Stromal cell of bone marrow (primary cell): ENCODE data around the gene MMP26.
A peak's percentile ranks its signal among the peaks of the same experiment; 100 is the strongest.
"Not testable (repeated sequence)": the region's sequence is repeated elsewhere in the genome, so short reads cannot be mapped to it uniquely, and the experiment has no call there.

Source experiments
- DNase-seq: peaks from one replicate; pipeline ENCODE4 v3.0.0-alpha.2; 2012; ENCODE audit warnings: low read depth

The MMP26 gene

DNA sequence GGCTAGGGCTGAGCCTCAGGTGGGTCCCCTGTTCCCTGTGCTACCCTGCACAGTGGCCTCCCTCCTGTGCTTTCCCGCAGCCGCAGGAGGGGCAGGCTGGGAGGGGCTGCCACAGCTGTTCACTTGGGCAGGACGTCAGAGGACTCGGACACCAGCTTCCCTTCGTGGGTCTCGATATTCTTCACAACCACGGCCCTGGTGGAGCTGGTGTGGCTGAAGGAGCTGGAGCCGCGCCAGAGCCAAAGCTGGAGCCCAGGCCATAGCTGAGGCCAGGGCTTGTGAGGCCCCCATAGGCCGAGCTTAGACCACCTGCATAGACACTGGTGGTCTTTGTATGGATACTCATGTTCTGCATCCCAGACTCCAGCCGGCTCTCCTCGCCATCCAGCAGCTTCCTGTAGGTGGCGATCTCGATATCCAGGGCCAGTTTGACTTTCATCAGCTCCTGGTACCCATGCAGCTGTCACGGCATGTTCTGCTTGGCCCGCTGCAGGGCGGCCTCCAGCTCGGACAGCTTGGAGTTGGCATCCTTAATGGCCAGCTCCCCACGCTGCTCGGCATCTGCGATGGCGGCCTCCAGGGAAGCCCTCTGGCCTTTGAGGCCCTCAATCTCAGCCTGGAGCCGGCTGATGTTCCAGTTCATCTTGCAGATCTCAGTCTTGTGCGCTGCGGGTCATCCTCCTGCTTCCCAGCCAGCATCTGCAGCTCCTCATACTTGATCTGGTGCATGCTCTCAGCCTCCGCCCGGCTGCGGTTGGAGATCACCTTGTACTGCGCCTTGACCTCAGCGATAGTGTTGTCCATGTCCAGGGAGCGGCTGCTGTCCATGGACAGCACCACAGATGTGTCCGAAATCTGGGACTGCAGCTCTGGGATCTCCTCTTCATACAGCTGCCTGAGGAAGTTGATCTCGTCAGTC, 18.3 kb downstream of the MMP26 start:
- not testable (repeated sequence) for DNase-seq

GRCh38 chr11:4727171-4727570, 22.6 kb downstream of the MMP26 start:
- no peak for DNase-seq

DNA sequence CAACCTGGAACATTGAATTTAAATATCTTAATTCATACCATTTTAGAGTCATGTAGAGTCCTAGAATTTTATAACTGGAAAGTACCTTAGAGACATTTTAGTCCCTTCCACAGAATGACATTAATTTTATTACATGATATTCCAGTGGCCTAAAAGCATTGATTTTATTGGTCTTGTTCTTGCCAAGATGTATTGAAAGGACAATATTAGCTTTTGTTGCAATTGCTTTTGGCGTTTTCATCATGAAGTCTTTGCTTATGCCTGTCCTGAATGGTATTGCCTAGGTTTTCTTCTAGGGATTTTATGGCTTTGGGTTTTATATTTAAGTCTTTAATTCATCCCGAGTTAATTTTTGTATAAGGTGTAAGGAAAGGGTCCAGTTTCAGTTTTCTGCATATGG, 36.2 kb downstream of the MMP26 start:
- no peak for DNase-seq

DNA sequence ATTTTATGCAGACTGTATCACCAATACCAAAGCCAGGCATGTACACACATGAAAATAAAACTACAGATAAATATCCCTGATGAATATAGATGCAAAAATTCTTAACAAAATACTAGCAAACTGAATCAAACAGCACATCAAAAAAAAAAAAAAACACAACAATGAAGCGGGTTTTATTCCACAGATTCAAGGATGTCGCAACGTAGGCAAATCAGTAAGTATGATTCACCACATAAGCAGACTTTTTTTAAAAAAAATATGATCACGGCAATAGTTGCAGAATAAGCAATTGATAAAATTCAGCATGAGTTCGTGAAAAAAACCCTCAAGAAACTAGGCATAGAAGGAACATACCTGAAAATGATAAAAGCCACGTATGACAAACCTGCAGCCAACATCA, 43.9 kb downstream of the MMP26 start:
- DNase-seq = peak; percentile 7

- no peak for DNase-seq
Measured at GRCh38 chr11:4751201-4751600, 46.6 kb downstream of the MMP26 start.
